Neuronal stem cell (in vitro differentiated cells): Measurements from ENCODE around the gene SP4.

ENCODE experiments used
- DNase-seq: peaks from one replicate; pipeline ENCODE4 v3.0.0-alpha.2; 2013; ENCODE audit warnings: low spot score
- H2AFZ ChIP-seq: one replicate; pipeline ENCODE4 v1.6.1; 2013; ENCODE audit warnings: mild to moderate bottlenecking, low read length, inconsistent platforms
- H2AK5ac ChIP-seq: 2 replicates; pipeline ENCODE4 v1.6.1; 2013; ENCODE audit warnings: low read depth, mild to moderate bottlenecking, inconsistent platforms, low read length, moderate library complexity, mixed read lengths
- H2BK120ac ChIP-seq: 2 replicates; pipeline ENCODE4 v1.6.1; 2013; ENCODE audit warnings: low read depth, mild to moderate bottlenecking, inconsistent platforms, low read length, moderate library complexity, mixed read lengths
- H2BK12ac ChIP-seq: one replicate; pipeline ENCODE4 v1.6.1; 2013; ENCODE audit warnings: low read length, inconsistent platforms
- H2BK15ac ChIP-seq: 2 replicates; pipeline ENCODE4 v1.6.1; 2013; ENCODE audit warnings: mild to moderate bottlenecking, low read length, inconsistent platforms, mixed read lengths
- H2BK5ac ChIP-seq: one replicate; pipeline ENCODE4 v1.6.1; 2013; ENCODE audit warnings: inconsistent platforms, mild to moderate bottlenecking, low read length, moderate library complexity
- H3K14ac ChIP-seq: one replicate; pipeline ENCODE4 v1.6.1; 2013; ENCODE audit warnings: low read length, inconsistent platforms
- H3K18ac ChIP-seq: 2 replicates; pipeline ENCODE4 v1.6.1; 2013; ENCODE audit warnings: low read length, inconsistent platforms
- H3K23ac ChIP-seq: 2 replicates; pipeline ENCODE4 v1.6.1; 2013; ENCODE audit warnings: low read depth, mild to moderate bottlenecking, mixed read lengths, low read length, inconsistent platforms; ENCODE audit not compliant: poor library complexity
- H3K27ac ChIP-seq: replicated peaks from 3 replicates; pipeline ENCODE4 v1.5.1; 2013; ENCODE audit warnings: low read length, inconsistent platforms
- H3K27me3 ChIP-seq, 3 experiments: 2 replicates each; pipeline ENCODE4 v1.6.1; 2013; ENCODE audit warnings: low read length in 3 of 3, mild to moderate bottlenecking in 2 of 3, inconsistent platforms in 1 of 3, low read depth in 1 of 3, mixed read lengths in 1 of 3, moderate library complexity in 1 of 3; ENCODE audit not compliant: control insufficient read depth in 3 of 3, insufficient read depth in 3 of 3
- H3K36me3 ChIP-seq, 2 donors: replicated peaks in 1 of 2; 2 replicates each; pipeline ENCODE4 v1.6.1; 2013; ENCODE audit warnings: low read length in 2 of 2; ENCODE audit not compliant: control insufficient read depth in 2 of 2, insufficient read depth in 2 of 2
- H3K4ac ChIP-seq: 2 replicates; pipeline ENCODE4 v1.6.1; 2013; ENCODE audit warnings: inconsistent platforms, mild to moderate bottlenecking, low read length, moderate library complexity
- H3K4me1 ChIP-seq, 2 donors: 1 replicate in 1 of 2; 2 replicates in 1 of 2; pipeline ENCODE4 v1.6.1; 2013; ENCODE audit warnings: low read length in 2 of 2, low read depth in 1 of 2; ENCODE audit not compliant: control insufficient read depth in 2 of 2, insufficient read depth in 1 of 2
- H3K4me2 ChIP-seq: one replicate; pipeline ENCODE4 v1.6.1; 2013; ENCODE audit warnings: mild to moderate bottlenecking, low read length, inconsistent platforms; ENCODE audit not compliant: insufficient read depth, poor library complexity, severe bottlenecking
- H3K4me3 ChIP-seq, 2 donors: 2 replicates each; pipeline ENCODE4 v1.5.1; 2013; ENCODE audit warnings: low read length in 2 of 2, mild to moderate bottlenecking in 2 of 2, inconsistent platforms in 1 of 2, moderate library complexity in 1 of 2
- H3K79me1 ChIP-seq: one replicate; pipeline ENCODE4 v1.6.1; 2013; ENCODE audit warnings: low read depth, mild to moderate bottlenecking, inconsistent platforms, low read length, moderate library complexity
- H3K9ac ChIP-seq: one replicate; pipeline ENCODE4 v1.6.1; 2013; ENCODE audit warnings: mild to moderate bottlenecking, low read depth, low read length, inconsistent platforms; ENCODE audit not compliant: poor library complexity
- H3K9me3 ChIP-seq, 2 donors: replicated peaks in 1 of 2; 2 replicates each; pipeline versions ENCODE3 to v1.6.1; 2013; ENCODE audit warnings: low read length in 2 of 2, mild to moderate bottlenecking in 2 of 2, inconsistent platforms in 1 of 2, low read depth in 1 of 2, mixed read lengths in 1 of 2, moderate library complexity in 1 of 2; ENCODE audit not compliant: control insufficient read depth in 2 of 2, insufficient read depth in 1 of 2
- H4K8ac ChIP-seq: one replicate; pipeline ENCODE4 v1.6.1; 2013; ENCODE audit warnings: low read depth, mild to moderate bottlenecking, inconsistent platforms, low read length, moderate library complexity
- H4K91ac ChIP-seq: one replicate; pipeline ENCODE4 v1.6.1; 2013; ENCODE audit warnings: low read length, low read depth, mild to moderate bottlenecking, inconsistent platforms; ENCODE audit not compliant: poor library complexity
- WGBS, 2 donors: extraction: QIAGEN DNeasy Blood & Tissue Kit; methylation state at CpG; one replicate each; pipeline ENCODE4 v1.1.7; 2013; ENCODE audit warnings: missing lambda C conversion rate in 2 of 2, mixed read lengths in 1 of 2; ENCODE audit not compliant: insufficient read length in 2 of 2, insufficient replicate concordance in 1 of 2; ENCODE audit errors: extremely low coverage in 2 of 2; 5-methylcytosine and 5-hydroxymethylcytosine counted together

Gene SP4

DNA sequence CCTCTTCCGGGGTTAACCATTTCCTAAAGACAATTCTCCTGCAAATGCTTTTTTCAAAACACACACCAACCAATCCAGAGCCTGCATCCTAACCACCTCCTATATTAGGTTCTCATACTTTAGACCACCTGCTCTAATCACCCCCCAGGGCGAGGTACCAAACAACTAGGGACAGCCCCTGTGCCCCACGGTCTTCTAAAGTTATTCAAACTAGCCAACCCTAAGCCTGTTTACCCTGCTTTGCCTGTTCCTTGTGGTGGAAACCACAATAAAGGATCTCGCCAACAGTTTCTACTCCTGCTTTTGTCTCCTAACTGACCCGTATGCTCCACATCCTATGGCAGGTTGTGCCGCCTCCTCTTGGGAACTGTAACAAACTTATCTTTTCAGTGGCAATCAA, 21.1 kb downstream of the SP4 start:
- Histone ChIP-seq H2BK15ac (no peak overlapping the region), H3K27me3 (no peaks in the 10 kb centered on the region), H3K4ac (no peak overlapping the region), H3K14ac (no peak overlapping the region), H3K4me1 (no peaks in the 10 kb centered on the region), H4K8ac (no peak overlapping the region), H3K27ac (no peak overlapping the region), H3K18ac (no peak overlapping the region), H2BK5ac (no peak overlapping the region), H3K4me2 (no peak overlapping the region), H3K9ac (no peak overlapping the region), H3K4me3 (no peak overlapping the region), H3K36me3 (peaks cover 0 to 3% of the 10 kb centered on the region in 2 donors), H2BK12ac (no peak overlapping the region), H3K9me3 (peaks cover 16 to 24% of the 10 kb centered on the region in 2 donors), H3K23ac (no peak overlapping the region), H2BK120ac (no peak overlapping the region), H2AFZ (no peak overlapping the region), H4K91ac (no peak overlapping the region), H3K79me1 (no peaks in the 10 kb centered on the region), H2AK5ac (no peak overlapping the region)
- no peak for DNase-seq
- WGBS, 2 donors, result no CpG with 5 or more reads among the region's 6 CpGs

DNA sequence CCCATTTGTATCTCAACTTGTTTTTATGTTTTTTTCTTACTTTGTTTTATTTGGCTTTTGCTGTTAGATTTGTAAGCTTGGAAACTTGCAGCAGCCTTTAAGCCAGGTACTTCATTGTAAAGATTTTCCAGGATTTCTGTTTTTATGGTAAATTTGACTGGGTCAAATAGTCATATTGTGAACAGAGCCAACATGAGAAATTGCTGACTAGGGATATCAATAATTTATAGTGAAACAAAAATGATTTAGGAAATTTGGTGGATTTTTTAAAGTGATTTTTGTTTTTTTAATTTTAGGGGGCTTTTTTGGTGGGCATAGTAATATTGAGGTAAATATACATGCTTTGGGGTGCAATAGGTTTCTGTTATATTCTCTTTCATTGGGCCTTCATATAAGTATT, 22.2 kb downstream of the SP4 start:
- no peak overlapping the region for H3K23ac ChIP-seq
- no peaks in the 10 kb centered on the region for H3K79me1 ChIP-seq
- no peak overlapping the region for H2BK15ac ChIP-seq
- H3K27me3 ChIP-seq, result no peaks in the 10 kb centered on the region
- H2BK5ac ChIP-seq, result no peak overlapping the region
- no peak overlapping the region for H3K27ac ChIP-seq
- no peak overlapping the region for H3K4ac ChIP-seq
- H2BK120ac ChIP-seq, result no peak overlapping the region
- no peak overlapping the region for H2AK5ac ChIP-seq
- H3K4me2 ChIP-seq, result no peak overlapping the region
- H2BK12ac ChIP-seq, result no peak overlapping the region
- H3K18ac ChIP-seq, result no peak overlapping the region
- DNase-seq, result no peak
- no peak overlapping the region for H4K8ac ChIP-seq
- H3K9me3 ChIP-seq, result peaks cover 22 to 34% of the 10 kb centered on the region in 2 donors
- H3K9ac ChIP-seq, result no peak overlapping the region
- peaks cover 0 to 5% of the 10 kb centered on the region in 2 donors for H3K36me3 ChIP-seq
- H3K4me1 ChIP-seq, result no peaks in the 10 kb centered on the region
- no peak overlapping the region for H4K91ac ChIP-seq
- H3K14ac ChIP-seq, result no peak overlapping the region
- no peak overlapping the region for H2AFZ ChIP-seq
- H3K4me3 ChIP-seq, result no peak overlapping the region

DNA sequence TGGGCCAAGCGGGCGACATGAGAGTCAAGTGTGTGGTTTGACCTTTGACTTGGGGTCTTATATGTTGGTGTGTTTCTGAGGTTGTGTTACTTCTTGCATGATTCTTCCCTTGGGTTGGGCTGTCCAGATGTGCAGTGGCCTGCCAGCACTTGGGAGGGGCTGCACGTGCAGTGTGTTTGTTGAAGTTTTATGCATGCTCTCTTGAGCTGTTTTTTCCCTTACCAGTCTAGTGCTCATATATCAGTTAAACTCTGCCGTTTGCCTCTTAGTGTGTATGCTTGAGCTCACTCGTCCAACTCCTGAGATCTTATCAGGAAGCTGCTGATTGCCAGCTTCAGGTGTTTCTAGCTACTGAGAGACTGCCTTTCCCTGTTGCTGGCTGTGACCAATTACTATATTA, 23.1 kb downstream of the SP4 start:
- peaks cover 29 to 41% of the 10 kb centered on the region in 2 donors for H3K9me3 ChIP-seq
- no peak overlapping the region for H2BK12ac ChIP-seq
- no peak overlapping the region for H2BK5ac ChIP-seq

DNA sequence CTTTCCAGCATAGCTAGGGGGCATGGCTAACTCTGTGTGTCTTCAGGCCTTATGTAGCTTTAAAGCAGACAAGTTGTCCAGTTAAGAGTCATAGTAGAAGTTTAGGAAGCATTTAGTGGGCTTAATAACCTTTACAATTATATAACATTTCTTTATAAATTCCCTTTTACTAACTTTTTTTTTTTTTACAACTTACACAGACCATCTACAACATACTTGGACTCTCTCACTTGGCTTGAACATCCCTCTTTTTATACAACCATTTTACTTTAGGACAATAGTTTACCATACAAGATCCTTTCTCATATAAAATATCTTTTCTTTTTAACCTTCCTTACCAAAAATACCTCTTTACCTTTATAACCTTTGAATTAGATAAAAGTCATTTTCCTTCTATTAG, 26.3 kb downstream of the SP4 start:
- DNase-seq, result no peak
- Histone ChIP-seq H2AK5ac (no peak overlapping the region), H2BK120ac (no peak overlapping the region), H3K4ac (no peak overlapping the region), H3K4me3 (no peak overlapping the region), H3K27me3 (no peaks in the 10 kb centered on the region), H3K4me1 (no peaks in the 10 kb centered on the region), H3K9ac (no peak overlapping the region), H3K4me2 (no peak overlapping the region), H3K14ac (no peak overlapping the region), H2BK15ac (no peak overlapping the region), H4K91ac (no peak overlapping the region), H3K36me3 (peaks cover 8 to 17% of the 10 kb centered on the region in 2 donors), H3K23ac (no peak overlapping the region), H2AFZ (no peak overlapping the region), H4K8ac (no peak overlapping the region), H3K79me1 (peaks cover 3% of the 10 kb centered on the region), H3K18ac (no peak overlapping the region), H2BK5ac (no peak overlapping the region), H3K9me3 (peaks cover 38 to 41% of the 10 kb centered on the region in 2 donors), H3K27ac (no peak overlapping the region), H2BK12ac (no peak overlapping the region)

More for the DNA sequence above, 23.1 kb downstream of the SP4 start:
- H2AK5ac ChIP-seq, result no peak overlapping the region
- H3K36me3 ChIP-seq, result peaks cover 7 to 8% of the 10 kb centered on the region in 2 donors
- H3K9ac ChIP-seq, result no peak overlapping the region
- DNase-seq, result no peak
- H3K4me3 ChIP-seq, result no peak overlapping the region
- no peak overlapping the region for H3K4ac ChIP-seq
- no peak overlapping the region for H2BK120ac ChIP-seq
- no peak overlapping the region for H4K91ac ChIP-seq
- H2BK15ac ChIP-seq, result no peak overlapping the region
- H3K4me2 ChIP-seq, result no peak overlapping the region
- WGBS, 2 donors, result no CpG with 5 or more reads among the region's 5 CpGs
- H2AFZ ChIP-seq, result no peak overlapping the region
- H4K8ac ChIP-seq, result no peak overlapping the region
- H3K18ac ChIP-seq, result no peak overlapping the region
- H3K14ac ChIP-seq, result no peak overlapping the region
- no peaks in the 10 kb centered on the region for H3K4me1 ChIP-seq
- no peaks in the 10 kb centered on the region for H3K27me3 ChIP-seq
- no peak overlapping the region for H3K27ac ChIP-seq
- no peak overlapping the region for H3K23ac ChIP-seq
- no peaks in the 10 kb centered on the region for H3K79me1 ChIP-seq
